Psoas muscle (tissue), 8 donors: ENCODE data around the gene CHMP6. TPM values are rescaled to one million over a fixed set of nuclear protein-coding genes. Genes with fewer than 3 reads are reported as not detected.

Experiments
- ATAC-seq, 4 donors: fragments of 200-7000 bp; cut with Tn5 transposase; one replicate each; pipeline ENCODE4 v1.9.1; 2020; ENCODE audit warnings: moderate library complexity in 3 of 4, mild to moderate bottlenecking in 2 of 4
- DNase-seq, 2 donors: peaks; one replicate each; pipeline ENCODE4 v3.0.0-alpha.2; 2020
- H3K27ac ChIP-seq: fragments of 200-600 bp; one replicate; pipeline ENCODE4 v1.8.0; 2022
- H3K27me3 ChIP-seq, 3 donors: fragments of 200-600 bp in 1 of 3; one replicate each; pipeline versions ENCODE4 v1.6.1 to v1.8.0; 2013 to 2022; ENCODE audit warnings: low read length in 2 of 3, mild to moderate bottlenecking in 2 of 3, moderate library complexity in 1 of 3; ENCODE audit not compliant: insufficient read depth in 3 of 3
- H3K36me3 ChIP-seq, 2 donors: fragments of 200-600 bp in 1 of 2; one replicate each; pipeline versions ENCODE4 v1.6.1 to v1.8.0; 2013 to 2022; ENCODE audit warnings: low read depth in 1 of 2, mild to moderate bottlenecking in 1 of 2, moderate library complexity in 1 of 2; ENCODE audit not compliant: insufficient read depth in 1 of 2
- H3K4me1 ChIP-seq: fragments of 200-600 bp; one replicate; pipeline ENCODE4 v1.8.0; 2022
- H3K4me3 ChIP-seq: fragments of 200-600 bp; one replicate; pipeline ENCODE4 v1.8.0; 2022; ENCODE audit warnings: mild to moderate bottlenecking
- H3K9me3 ChIP-seq: fragments of 200-600 bp; one replicate; pipeline ENCODE4 v1.8.0; 2022
- WGBS, 3 donors: extraction: QIAGEN DNeasy Blood & Tissue Kit; methylation state at CpG; one replicate each; pipeline versions ENCODE4 v1.1.6 to v1.1.7; 2013; 5-methylcytosine and 5-hydroxymethylcytosine counted together
- intact Hi-C, 2 donors: fragments of 100-400 bp; cut with DNase I; formaldehyde crosslinking; loops; one replicate each; pipeline versions ENCODE4 v1.11.0 to v1.14.2; 2022
- polyA plus RNA-seq, 3 donors: library from polyadenylated mRNA; stranded (reverse); fragments of 200-250 nt; gene quantifications; one replicate each; pipeline ENCODE4 v1.2.3, GENCODE V29; 2013
- total RNA-seq, 4 donors: library from RNA; stranded (reverse); fragmentation: NEBNext Ultra II Directional in 2 of 4; extraction: Animal tissue kit (Norgen Biotek cat#: 25700) in 2 of 4; gene quantifications; one replicate each; pipeline versions ENCODE4 v1.2.1 to v1.2.4, GENCODE V29; 2021 to 2023
- TF ChIP-seq, protein P1 (sequence below): fragments of 200-600 bp; IDR thresholded peaks from one replicate; pipeline ENCODE4 v1.8.0; 2022; ENCODE audit warnings: antibody characterized with exemption
- donor health status: healthy with polysubstance abuse.
- donor health status: DM: no; HTN: no; CAD: no; lungs with moderate emphysema.
- donor health status: Bipolar disorder and iron deficiency.
- donor health status: healthy.
- donor health status: DM: yes; HTN: yes; CAD: no.
- donor health status: DM: no; HTN: no; CAD: no.
- donor health status: DM: no; HTN: no; CAD: no.
- donor health status: DM: yes; HTN: yes; CAD: no.

Gene CHMP6
- total and polyA plus RNA-seq, 7 donors: 32.0 to 53.2 (median 36.9) TPM

DNA sequence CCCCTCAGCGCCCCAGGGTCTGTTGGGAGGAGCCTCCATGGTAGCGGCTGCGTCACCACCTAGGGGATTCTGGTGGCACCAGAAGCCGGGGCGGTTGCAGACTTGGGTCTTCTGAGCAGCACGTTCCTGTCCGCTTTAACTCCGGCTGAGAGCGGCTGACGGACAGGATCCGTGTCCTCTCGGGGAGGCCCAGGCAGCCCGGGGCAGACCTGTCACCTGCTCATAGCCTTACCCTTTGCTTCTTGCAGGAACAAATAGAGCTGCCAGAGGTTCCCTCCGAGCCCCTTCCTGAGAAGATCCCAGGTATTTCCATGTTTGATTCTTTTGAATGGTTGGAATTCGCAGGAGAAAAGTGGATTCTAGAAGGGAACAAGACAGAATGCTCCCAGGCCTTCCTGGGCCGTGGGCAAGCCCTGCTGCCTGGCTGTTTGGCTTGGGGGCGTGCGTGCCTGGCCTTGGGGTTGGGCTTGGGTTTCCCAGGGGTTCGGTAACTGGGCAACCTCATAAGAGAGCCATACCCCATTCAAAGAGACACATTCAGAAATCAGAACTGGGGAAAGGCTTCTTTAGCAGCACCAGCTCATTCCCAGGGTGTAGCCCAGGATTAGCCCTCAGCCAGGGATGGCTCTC, 6.6 kb downstream of the CHMP6 start:
- Histone ChIP-seq H3K9me3 (no peaks in the 10 kb centered on the region), H3K36me3 (peaks cover 0 to 54% of the 10 kb centered on the region in 2 donors), H3K4me3 (no peak overlapping the region), H3K4me1 (peaks cover 26% of the 10 kb centered on the region), H3K27ac (no peak overlapping the region), H3K27me3 (peaks cover 0 to 13% (median 0%) of the 10 kb centered on the region in 3 donors)
- 95% methylated on average over 19 of the region's 19 CpGs for WGBS, 3 donors
- intact Hi-C loops: no loop called here
- ATAC-seq (no peak), DNase-seq (no peak)
- TF ChIP-seq, protein P1, sequence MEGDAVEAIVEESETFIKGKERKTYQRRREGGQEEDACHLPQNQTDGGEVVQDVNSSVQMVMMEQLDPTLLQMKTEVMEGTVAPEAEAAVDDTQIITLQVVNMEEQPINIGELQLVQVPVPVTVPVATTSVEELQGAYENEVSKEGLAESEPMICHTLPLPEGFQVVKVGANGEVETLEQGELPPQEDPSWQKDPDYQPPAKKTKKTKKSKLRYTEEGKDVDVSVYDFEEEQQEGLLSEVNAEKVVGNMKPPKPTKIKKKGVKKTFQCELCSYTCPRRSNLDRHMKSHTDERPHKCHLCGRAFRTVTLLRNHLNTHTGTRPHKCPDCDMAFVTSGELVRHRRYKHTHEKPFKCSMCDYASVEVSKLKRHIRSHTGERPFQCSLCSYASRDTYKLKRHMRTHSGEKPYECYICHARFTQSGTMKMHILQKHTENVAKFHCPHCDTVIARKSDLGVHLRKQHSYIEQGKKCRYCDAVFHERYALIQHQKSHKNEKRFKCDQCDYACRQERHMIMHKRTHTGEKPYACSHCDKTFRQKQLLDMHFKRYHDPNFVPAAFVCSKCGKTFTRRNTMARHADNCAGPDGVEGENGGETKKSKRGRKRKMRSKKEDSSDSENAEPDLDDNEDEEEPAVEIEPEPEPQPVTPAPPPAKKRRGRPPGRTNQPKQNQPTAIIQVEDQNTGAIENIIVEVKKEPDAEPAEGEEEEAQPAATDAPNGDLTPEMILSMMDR: no peak

DNA sequence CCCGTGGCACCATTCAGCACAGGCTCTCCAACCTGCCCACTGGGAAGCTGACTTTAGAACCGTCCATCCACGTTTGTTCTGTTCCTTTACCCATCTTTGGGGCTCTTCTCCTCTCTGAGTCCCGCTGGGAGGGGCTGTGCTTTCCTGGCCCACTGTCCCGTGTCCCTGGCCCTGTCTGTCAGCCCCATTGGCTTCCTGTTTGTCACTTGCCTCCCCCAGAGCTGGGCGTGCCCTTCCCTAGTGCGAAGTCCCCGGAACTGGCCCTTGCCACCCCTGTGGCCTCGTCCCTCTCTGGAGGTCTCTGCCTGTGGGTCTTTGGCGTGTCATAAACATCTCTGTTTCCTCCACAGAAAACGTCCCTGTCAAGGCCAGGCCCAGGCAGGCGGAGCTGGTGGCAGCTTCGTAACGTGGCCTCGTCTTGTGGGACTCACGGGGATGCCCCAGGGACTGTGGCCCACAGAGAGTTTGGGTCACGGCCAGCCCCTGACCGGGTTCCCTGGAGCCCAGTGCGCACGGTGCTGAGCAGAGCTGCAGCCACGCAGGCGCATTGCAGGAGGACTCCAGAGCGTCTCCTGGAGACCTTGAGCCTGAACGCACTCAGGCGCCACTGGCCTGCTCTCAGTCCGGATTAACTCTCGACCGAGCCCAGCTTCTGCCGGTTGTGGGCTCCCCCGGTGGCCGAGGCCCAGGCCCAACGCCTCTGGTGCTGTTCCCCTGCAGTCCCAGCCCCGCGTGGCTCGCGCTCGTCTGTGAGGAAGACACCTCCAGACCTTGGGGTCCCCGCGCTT, 7.3 kb downstream of the CHMP6 start:
- no peak overlapping the region for H3K27ac ChIP-seq
- H3K36me3 ChIP-seq: peaks cover 0 to 54% of the 10 kb centered on the region in 2 donors
- ATAC-seq: no peak
- WGBS, 3 donors: 87 to 90% (median 88%) methylated on average over 34 to 39 of the region's 39 CpGs
- H3K27me3 ChIP-seq: peaks cover 0 to 20% (median 4%) of the 10 kb centered on the region in 3 donors
- no peaks in the 10 kb centered on the region for H3K9me3 ChIP-seq
- H3K4me3 ChIP-seq: no peak overlapping the region
- DNase-seq: no peak
- peaks cover 26% of the 10 kb centered on the region for H3K4me1 ChIP-seq
- TF ChIP-seq, protein P1: no peak
- intact Hi-C loops: no loop called here

DNA sequence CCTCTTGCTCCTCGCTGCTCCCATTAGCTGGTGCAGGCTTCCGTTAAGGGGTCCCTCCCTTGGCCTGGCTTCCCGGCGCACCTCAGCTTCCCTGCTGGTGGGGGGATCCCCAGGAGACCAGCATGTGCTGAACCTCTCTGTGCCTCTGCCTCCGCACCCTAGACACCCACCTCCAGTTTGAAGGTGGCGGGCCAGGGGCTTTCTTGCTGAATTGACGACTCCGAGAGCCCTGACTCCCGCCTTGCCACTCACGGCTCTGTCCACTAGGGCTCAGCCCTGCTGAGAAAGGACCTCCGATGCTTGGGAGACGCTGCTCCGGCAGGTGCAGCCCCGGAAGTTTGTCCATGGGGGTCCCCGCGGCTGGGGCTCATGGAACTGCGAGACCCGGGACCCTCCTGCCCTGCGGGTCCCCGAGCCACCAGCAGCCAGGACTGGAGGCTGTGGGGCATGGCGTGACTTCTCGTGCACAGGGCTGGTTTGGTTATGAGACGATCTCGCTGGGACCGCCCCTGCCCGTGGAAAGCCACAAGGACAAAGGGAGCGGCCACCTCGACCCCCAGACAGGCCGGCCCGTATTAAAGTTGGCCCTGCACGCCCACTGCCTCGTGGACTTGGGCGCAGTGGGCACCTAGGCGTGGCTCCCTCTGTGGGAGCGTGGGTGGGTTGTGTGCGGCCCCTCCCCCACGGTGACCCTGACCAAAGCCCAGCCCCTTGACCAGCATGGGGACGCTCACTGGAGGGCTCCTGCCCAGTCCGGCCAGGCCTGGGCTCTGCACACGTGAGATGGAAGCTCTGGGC, 8.1 kb downstream of the CHMP6 start:
- ATAC-seq: no peak
- TF ChIP-seq, protein P1: no peak
- WGBS, 3 donors: 89 to 94% (median 93%) methylated on average over 38 to 40 of the region's 40 CpGs
- peaks cover 0 to 54% of the 10 kb centered on the region in 2 donors for H3K36me3 ChIP-seq
- H3K27ac ChIP-seq: no peak overlapping the region
- no peak overlapping the region for H3K4me3 ChIP-seq
- intact Hi-C loops: no loop called here
- DNase-seq: no peak
- peaks cover 0 to 28% (median 10%) of the 10 kb centered on the region in 3 donors for H3K27me3 ChIP-seq
- peaks cover 30% of the 10 kb centered on the region for H3K4me1 ChIP-seq
- H3K9me3 ChIP-seq: no peaks in the 10 kb centered on the region

DNA sequence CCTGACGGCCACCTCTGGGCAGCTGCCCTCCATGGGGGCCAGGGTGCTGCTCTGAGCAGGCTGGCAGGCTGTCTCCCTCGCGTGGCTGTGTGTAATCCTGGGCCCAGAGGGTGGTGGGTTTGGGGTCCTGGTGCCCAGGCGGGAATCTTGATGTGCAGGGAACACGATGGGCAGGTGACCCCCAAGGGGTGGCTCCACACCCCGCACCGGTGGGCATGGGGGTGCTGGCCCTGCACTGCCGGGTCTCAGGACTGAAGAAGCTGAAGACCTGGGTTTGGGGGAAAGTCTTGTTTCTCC, 8.6 kb downstream of the CHMP6 start:
- Histone ChIP-seq H3K27ac (no peak overlapping the region), H3K36me3 (peaks cover 0 to 49% of the 10 kb centered on the region in 2 donors), H3K9me3 (no peaks in the 10 kb centered on the region), H3K4me3 (no peak overlapping the region), H3K4me1 (peaks cover 30% of the 10 kb centered on the region), H3K27me3 (peaks cover 0 to 32% (median 13%) of the 10 kb centered on the region in 3 donors)
- ATAC-seq (no peak), DNase-seq (no peak)
- intact Hi-C loops: no loop called here
- WGBS, 3 donors: 67 to 81% (median 76%) methylated on average over 8 of the region's 8 CpGs
- TF ChIP-seq, protein P1: no peak
